CD14-positive monocyte (primary cell): Measurements from ENCODE around the gene PIK3R3. TPM values are rescaled to one million over a fixed set of nuclear protein-coding genes. Genes with fewer than 3 reads are reported as not detected.

Experiments used
- DNase-seq, 3 donors: peaks; one replicate each; pipeline ENCODE4 v3.0.0-alpha.2; 2011 to 2022
- H2AFZ ChIP-seq: 2 replicates; pipeline ENCODE4 v1.6.0; 2012; ENCODE audit warnings: mild to moderate bottlenecking, low read depth, low read length, inconsistent platforms; ENCODE audit not compliant: insufficient read depth, poor library complexity, severe bottlenecking
- H3K27ac ChIP-seq, 2 donors: 1 replicate in 1 of 2; 2 replicates in 1 of 2; pipeline ENCODE4 v1.5.1; 2012 to 2013; ENCODE audit warnings: low read length in 2 of 2, control low read depth in 1 of 2, inconsistent platforms in 1 of 2, low read depth in 1 of 2, mild to moderate bottlenecking in 1 of 2
- H3K27me3 ChIP-seq, 2 donors: one replicate each; pipeline versions ENCODE4 v1.6.0 to v1.6.1; 2011 to 2013; ENCODE audit warnings: low read length in 2 of 2; ENCODE audit not compliant: control insufficient read depth in 2 of 2, insufficient read depth in 2 of 2
- H3K36me3 ChIP-seq, 2 donors: replicated peaks in 1 of 2; 1 replicate in 1 of 2; 2 replicates in 1 of 2; pipeline versions ENCODE4 v1.5.1 to v1.6.1; 2012 to 2013; ENCODE audit warnings: low read length in 2 of 2, control low read depth in 1 of 2, inconsistent platforms in 1 of 2, mild to moderate bottlenecking in 1 of 2; ENCODE audit not compliant: insufficient read depth in 2 of 2, control insufficient read depth in 1 of 2
- H3K4me1 ChIP-seq, 2 donors: 1 replicate in 1 of 2; 2 replicates in 1 of 2; pipeline versions ENCODE4 v1.5.1 to v1.6.1; 2012 to 2013; ENCODE audit warnings: low read length in 2 of 2, control low read depth in 1 of 2, inconsistent platforms in 1 of 2, mild to moderate bottlenecking in 1 of 2, moderate library complexity in 1 of 2; ENCODE audit not compliant: insufficient read depth in 2 of 2, control insufficient read depth in 1 of 2
- H3K4me2 ChIP-seq: replicated peaks from 2 replicates; pipeline ENCODE3; 2012; ENCODE audit warnings: low read length, moderate library complexity, mild to moderate bottlenecking; ENCODE audit not compliant: poor library complexity, severe bottlenecking; ENCODE audit errors: extremely low read depth
- H3K4me3 ChIP-seq, 3 experiments: fragments of 200-600 bp in 1 of 3; sonication (generic) in 1 of 3; replicated peaks in 1 of 3; 1 replicate in 2 of 3; 2 replicates in 1 of 3; pipeline ENCODE4 v1.5.1; 2011 to 2013; ENCODE audit warnings: low read length in 3 of 3, mild to moderate bottlenecking in 3 of 3, control low read depth in 2 of 3, low read depth in 2 of 3, inconsistent platforms in 1 of 3, moderate library complexity in 1 of 3
- H3K79me2 ChIP-seq: 2 replicates; pipeline ENCODE4 v1.6.0; 2012; ENCODE audit warnings: mild to moderate bottlenecking, control low read depth, inconsistent platforms, low read length, moderate library complexity; ENCODE audit not compliant: insufficient read depth
- H3K9ac ChIP-seq: 2 replicates; pipeline ENCODE4 v1.6.0; 2017; ENCODE audit warnings: low read length, mild to moderate bottlenecking; ENCODE audit not compliant: insufficient read depth, poor library complexity, severe bottlenecking
- H3K9me3 ChIP-seq, 2 donors: replicated peaks in 1 of 2; 1 replicate in 1 of 2; 2 replicates in 1 of 2; pipeline versions ENCODE4 v1.5.1 to v1.6.1; 2012 to 2013; ENCODE audit warnings: low read length in 2 of 2, control low read depth in 1 of 2; ENCODE audit not compliant: control insufficient read depth in 1 of 2, insufficient read depth in 1 of 2
- H4K20me1 ChIP-seq: 2 replicates; pipeline ENCODE4 v1.6.0; 2012; ENCODE audit warnings: mild to moderate bottlenecking, low read length, control low read depth, moderate library complexity; ENCODE audit not compliant: insufficient read depth
- H3K27ac Mint-ChIP-seq, 7 donors: one replicate each; pipeline ENCODE4 v1.8.0; 2020; ENCODE audit warnings: mild to moderate bottlenecking in 7 of 7, mixed read lengths in 7 of 7, moderate library complexity in 6 of 7, inconsistent platforms in 2 of 7
- H3K27me3 Mint-ChIP-seq, 3 donors: one replicate each; pipeline ENCODE4 v1.8.0; 2021 to 2022; ENCODE audit warnings: low read depth in 3 of 3, mild to moderate bottlenecking in 3 of 3, mixed read lengths in 3 of 3, moderate library complexity in 3 of 3, inconsistent platforms in 1 of 3
- H3K36me3 Mint-ChIP-seq, 2 donors: one replicate each; pipeline ENCODE4 v1.8.0; 2020; ENCODE audit warnings: mixed read lengths in 2 of 2, inconsistent platforms in 1 of 2, mild to moderate bottlenecking in 1 of 2
- H3K4me1 Mint-ChIP-seq: one replicate; pipeline ENCODE4 v1.8.0; 2020; ENCODE audit warnings: mild to moderate bottlenecking, mixed read lengths
- H3K4me3 Mint-ChIP-seq, 2 donors: one replicate each; pipeline ENCODE4 v1.8.0; 2020; ENCODE audit warnings: mild to moderate bottlenecking in 2 of 2, mixed read lengths in 2 of 2, moderate library complexity in 1 of 2
- H3K9me3 Mint-ChIP-seq, 7 donors: one replicate each; pipeline ENCODE4 v1.8.0; 2020 to 2022; ENCODE audit warnings: mixed read lengths in 7 of 7, mild to moderate bottlenecking in 6 of 7, moderate library complexity in 6 of 7, inconsistent platforms in 2 of 7
- CTCF ChIP-seq: fragments of 200-600 bp; IDR thresholded peaks from one replicate; pipeline ENCODE4 v1.8.0; 2022; ENCODE audit warnings: antibody characterized with exemption, mild to moderate bottlenecking
- WGBS: methylation state at CpG from one replicate; pipeline ENCODE4 v1.1.5; 2013; ENCODE audit warnings: missing lambda C conversion rate; ENCODE audit not compliant: insufficient coverage; 5-methylcytosine and 5-hydroxymethylcytosine counted together
- intact Hi-C, 2 donors: fragments of 100-400 bp; cut with micrococcal nuclease; formaldehyde crosslinking; loops; one replicate each; pipeline versions ENCODE4 v1.15.0 to v1.15.1; 2023
- polyA plus RNA-seq, 3 donors: library from polyadenylated mRNA; depleted of rRNA in 1 of 3; unstranded in 2 of 3; stranded (reverse) in 1 of 3; fragments of 300-500 nt in 2 of 3; fragments of >200 nt in 1 of 3; fragmentation: Illumina TruSeq in 2 of 3; gene quantifications; 1 replicate in 2 of 3; 2 replicates in 1 of 3; pipeline ENCODE4 v1.2.3, GENCODE V29; 2012 to 2021

The PIK3R3 gene
- polyA plus RNA-seq, 3 donors = 0.09 to 0.28 (median 0.17) TPM

- Histone ChIP-seq H3K4me2 (no peak overlapping the region), H3K36me3 (no peaks in the 10 kb centered on the region), H3K79me2 (no peaks in the 10 kb centered on the region), H3K4me3 (no peak overlapping the region), H3K9ac (no peak overlapping the region), H4K20me1 (no peaks in the 10 kb centered on the region), H3K9me3 (no peaks in the 10 kb centered on the region), H3K27me3 (no peaks in the 10 kb centered on the region), H3K4me1 (peaks cover 5% of the 10 kb centered on the region in 2 donors), H2AFZ (peak overlapping the region; percentile 17), H3K27ac (no peak overlapping the region)
- Mint-ChIP-seq H3K36me3 (no peaks in the 10 kb centered on the region), H3K4me3 (no peak overlapping the region), H3K4me1 (peaks cover 9% of the 10 kb centered on the region), H3K27ac (peak overlapping the region in 2 of 7 donors; percentile 21 to 74), H3K9me3 (no peaks in the 10 kb centered on the region), H3K27me3 (peaks cover 0 to 2% (median 0%) of the 10 kb centered on the region in 3 donors)
- intact Hi-C loops = no loop called here
- TF ChIP-seq CTCF = no peak
- DNase-seq = no peak
- WGBS = 61% methylated on average over 2 of the region's 5 CpGs
Observed at GRCh38 chr1:46113948-46114347, 18.5 kb downstream of the PIK3R3 start.

- intact Hi-C loops = no loop called here
- WGBS = no CpG with 5 or more reads among the region's 1 CpG
- Histone ChIP-seq H3K4me1 (peaks cover 5% of the 10 kb centered on the region in 2 donors), H3K27me3 (no peaks in the 10 kb centered on the region), H4K20me1 (no peaks in the 10 kb centered on the region), H3K79me2 (no peaks in the 10 kb centered on the region), H3K9ac (no peak overlapping the region), H2AFZ (no peak overlapping the region), H3K9me3 (no peaks in the 10 kb centered on the region), H3K27ac (no peak overlapping the region), H3K4me2 (no peak overlapping the region), H3K36me3 (no peaks in the 10 kb centered on the region), H3K4me3 (no peak overlapping the region)
- H3K4me3 Mint-ChIP-seq = no peak overlapping the region
- H3K27ac Mint-ChIP-seq = no peak overlapping the region
- no peak for TF ChIP-seq CTCF
- H3K36me3 Mint-ChIP-seq = no peaks in the 10 kb centered on the region
- peaks cover 9% of the 10 kb centered on the region for H3K4me1 Mint-ChIP-seq
- peaks cover 0 to 2% (median 1%) of the 10 kb centered on the region in 3 donors for H3K27me3 Mint-ChIP-seq
- no peak for DNase-seq
- no peaks in the 10 kb centered on the region for H3K9me3 Mint-ChIP-seq
Observed at GRCh38 chr1:46112108-46112507, 20.3 kb downstream of the PIK3R3 start.
